ENCODE measurements around the gene RAB31.

The RAB31 gene

DNA sequence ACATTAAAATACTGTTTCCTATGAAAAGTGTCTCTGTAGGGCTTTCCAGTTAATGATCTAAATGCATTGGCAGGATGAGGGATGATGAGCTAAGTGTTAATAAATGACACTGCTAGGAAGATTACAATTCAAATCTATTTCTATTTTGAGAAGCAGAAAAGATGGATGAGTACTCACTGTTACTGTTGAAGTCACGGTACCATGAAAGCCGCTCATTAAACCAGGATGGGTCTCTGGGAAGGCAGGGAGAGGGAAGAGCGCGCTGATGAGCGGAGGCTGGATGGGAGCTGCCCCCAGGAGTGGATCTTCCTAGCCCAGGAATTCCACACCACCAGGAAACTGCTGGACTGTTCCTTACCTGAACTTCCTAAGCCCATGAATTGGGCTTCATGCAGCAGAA is 150.5 kb downstream of the RAB31 start:
- Histone ChIP-seq H2BK15ac (ENCODE audit: low read depth, poor library complexity, severe bottlenecking) (no peak overlapping the region), H2AK5ac (ENCODE audit: low read length, severe bottlenecking) (no peak overlapping the region), H3K23ac (ENCODE audit: low read length in 2 of 2) (no peak overlapping the region), H3K9ac (ENCODE audit: low read length) (no peak overlapping the region), H4K91ac (ENCODE audit: low read length) (no peak overlapping the region), H2BK120ac (ENCODE audit: low read depth, low read length) (no peak overlapping the region), H3K27ac (ENCODE audit: low read length, poor library complexity, severe bottlenecking) (no peak overlapping the region), H2BK12ac (ENCODE audit: low read length in 2 of 2) (peak overlapping the region in 1 of 2 experiments; percentile 68), H3K14ac (ENCODE audit: low read length in 2 of 2) (no peak overlapping the region), H2BK5ac (ENCODE audit: low read depth, low read length, poor library complexity, severe bottlenecking) (no peak overlapping the region), H2AFZ (ENCODE audit: low read depth, low read length) (no peak overlapping the region), H4K8ac (ENCODE audit: low read length) (no peak overlapping the region), H3K79me1 (replicated peaks; ENCODE audit: low read length, poor library complexity, severe bottlenecking) (no peaks in the 10 kb centered on the region), H3K4ac (ENCODE audit: low read depth in 1 of 2, low read length in 2 of 2) (no peak overlapping the region), H3K9me3 (ENCODE audit: control insufficient read depth, low read length) (no peaks in the 10 kb centered on the region), H3K4me2 (ENCODE audit: low read length, poor library complexity, severe bottlenecking) (no peak overlapping the region), H3K27me3 (ENCODE audit: control insufficient read depth in 1 of 2, insufficient read depth in 1 of 2, low read length in 2 of 2) (no peaks in the 10 kb centered on the region), H3K4me3 (ENCODE audit: insufficient read depth in 1 of 2, low read depth in 1 of 2, low read length in 2 of 2) (no peak overlapping the region), H3K18ac (ENCODE audit: low read depth in 1 of 2, low read length in 2 of 2) (no peak overlapping the region), H3K36me3 (ENCODE audit: control insufficient read depth in 1 of 2, insufficient read depth in 2 of 2, low read depth in 1 of 2, low read length in 2 of 2) (peaks cover 0 to 47% of the 10 kb centered on the region in 2 experiments), H3K4me1 (ENCODE audit: control insufficient read depth, insufficient read depth, low read depth, low read length) (peaks cover 2% of the 10 kb centered on the region)
- WGBS: 92% methylated on average over 2 of the region's 5 CpGs
- DNase-seq: no peak

DNA sequence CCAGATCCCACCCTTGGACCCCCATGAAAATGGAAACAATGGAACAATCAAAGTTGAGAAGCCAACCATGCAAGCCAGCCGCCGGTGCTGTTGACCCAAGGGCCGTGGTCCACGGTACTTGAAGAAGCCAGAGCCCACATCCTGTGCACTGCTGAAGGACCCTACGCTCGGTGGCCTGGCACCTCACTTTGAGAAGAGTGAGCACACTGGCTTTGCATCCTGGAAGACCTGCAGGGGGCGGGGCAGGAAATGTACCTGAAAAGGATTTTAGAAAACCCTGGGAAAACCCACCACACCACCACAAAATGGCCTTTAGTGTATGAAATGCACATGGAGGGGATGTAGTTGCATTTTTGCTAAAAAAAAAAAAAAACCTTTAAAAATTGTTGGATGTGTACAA is 151.1 kb downstream of the RAB31 start:
- H3K9ac ChIP-seq (ENCODE audit: low read length): no peak overlapping the region

DNA sequence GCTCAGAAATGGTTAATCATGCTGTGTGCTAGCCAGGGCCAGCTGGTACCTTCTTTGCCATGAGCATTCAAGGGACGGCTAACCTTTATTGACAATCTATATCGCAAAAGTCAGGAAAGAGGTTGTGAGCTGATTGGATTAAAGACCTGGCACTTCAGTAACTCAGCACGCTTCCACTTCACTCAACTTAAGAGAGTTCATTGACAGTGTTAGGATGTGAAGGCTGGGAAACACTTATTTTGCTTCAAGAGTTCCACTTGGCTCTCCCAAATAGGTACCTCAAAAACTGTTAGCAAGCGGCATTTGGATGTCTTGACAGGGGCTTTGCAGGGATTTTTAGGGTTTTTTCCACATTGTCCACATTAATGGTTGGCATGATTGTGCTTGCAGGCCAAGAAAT is 152.6 kb downstream of the RAB31 start:
- Histone ChIP-seq H2BK15ac (ENCODE audit: low read depth, poor library complexity, severe bottlenecking) (no peak overlapping the region), H2AK5ac (ENCODE audit: low read length, severe bottlenecking) (no peak overlapping the region), H4K91ac (ENCODE audit: low read length) (no peak overlapping the region), H3K4me2 (ENCODE audit: low read length, poor library complexity, severe bottlenecking) (no peak overlapping the region), H3K27me3 (ENCODE audit: control insufficient read depth in 1 of 2, insufficient read depth in 1 of 2, low read length in 2 of 2) (no peaks in the 10 kb centered on the region), H3K4ac (ENCODE audit: low read depth in 1 of 2, low read length in 2 of 2) (no peak overlapping the region), H3K4me3 (ENCODE audit: insufficient read depth in 1 of 2, low read depth in 1 of 2, low read length in 2 of 2) (no peak overlapping the region), H3K4me1 (ENCODE audit: control insufficient read depth, insufficient read depth, low read depth, low read length) (peaks cover 2% of the 10 kb centered on the region), H3K23ac (ENCODE audit: low read length in 2 of 2) (no peak overlapping the region), H3K79me1 (replicated peaks; ENCODE audit: low read length, poor library complexity, severe bottlenecking) (no peaks in the 10 kb centered on the region), H2AFZ (ENCODE audit: low read depth, low read length) (no peak overlapping the region), H3K14ac (ENCODE audit: low read length in 2 of 2) (no peak overlapping the region), H2BK5ac (ENCODE audit: low read depth, low read length, poor library complexity, severe bottlenecking) (no peak overlapping the region), H2BK12ac (ENCODE audit: low read length in 2 of 2) (no peak overlapping the region), H2BK120ac (ENCODE audit: low read depth, low read length) (no peak overlapping the region), H3K36me3 (ENCODE audit: control insufficient read depth in 1 of 2, insufficient read depth in 2 of 2, low read depth in 1 of 2, low read length in 2 of 2) (peaks cover 0 to 50% of the 10 kb centered on the region in 2 experiments), H3K9ac (ENCODE audit: low read length) (no peak overlapping the region), H3K18ac (ENCODE audit: low read depth in 1 of 2, low read length in 2 of 2) (no peak overlapping the region), H4K8ac (ENCODE audit: low read length) (no peak overlapping the region), H3K9me3 (ENCODE audit: control insufficient read depth, low read length) (peaks cover 11% of the 10 kb centered on the region), H3K27ac (ENCODE audit: low read length, poor library complexity, severe bottlenecking) (no peak overlapping the region)
- 50% methylated on average over 4 of the region's 4 CpGs for WGBS
- DNase-seq: no peak

More for the DNA sequence above, 151.1 kb downstream of the RAB31 start:
- Histone ChIP-seq H3K27me3 (ENCODE audit: control insufficient read depth in 1 of 2, insufficient read depth in 1 of 2, low read length in 2 of 2) (no peaks in the 10 kb centered on the region), H3K4me3 (ENCODE audit: insufficient read depth in 1 of 2, low read depth in 1 of 2, low read length in 2 of 2) (no peak overlapping the region), H4K91ac (ENCODE audit: low read length) (no peak overlapping the region), H3K14ac (ENCODE audit: low read length in 2 of 2) (no peak overlapping the region), H3K4ac (ENCODE audit: low read depth in 1 of 2, low read length in 2 of 2) (no peak overlapping the region), H2BK15ac (ENCODE audit: low read depth, poor library complexity, severe bottlenecking) (no peak overlapping the region), H3K79me1 (replicated peaks; ENCODE audit: low read length, poor library complexity, severe bottlenecking) (no peaks in the 10 kb centered on the region), H3K4me1 (ENCODE audit: control insufficient read depth, insufficient read depth, low read depth, low read length) (peaks cover 2% of the 10 kb centered on the region), H2AK5ac (ENCODE audit: low read length, severe bottlenecking) (no peak overlapping the region), H2AFZ (ENCODE audit: low read depth, low read length) (no peak overlapping the region), H2BK12ac (ENCODE audit: low read length in 2 of 2) (no peak overlapping the region), H3K23ac (ENCODE audit: low read length in 2 of 2) (no peak overlapping the region), H3K4me2 (ENCODE audit: low read length, poor library complexity, severe bottlenecking) (no peak overlapping the region), H4K8ac (ENCODE audit: low read length) (no peak overlapping the region), H3K18ac (ENCODE audit: low read depth in 1 of 2, low read length in 2 of 2) (no peak overlapping the region), H2BK120ac (ENCODE audit: low read depth, low read length) (no peak overlapping the region), H3K9me3 (ENCODE audit: control insufficient read depth, low read length) (no peaks in the 10 kb centered on the region), H3K36me3 (ENCODE audit: control insufficient read depth in 1 of 2, insufficient read depth in 2 of 2, low read depth in 1 of 2, low read length in 2 of 2) (peaks cover 0 to 50% of the 10 kb centered on the region in 2 experiments), H2BK5ac (ENCODE audit: low read depth, low read length, poor library complexity, severe bottlenecking) (no peak overlapping the region), H3K27ac (ENCODE audit: low read length, poor library complexity, severe bottlenecking) (no peak overlapping the region)
- DNase-seq: no peak
- WGBS: 95% methylated on average over 6 of the region's 7 CpGs

DNA sequence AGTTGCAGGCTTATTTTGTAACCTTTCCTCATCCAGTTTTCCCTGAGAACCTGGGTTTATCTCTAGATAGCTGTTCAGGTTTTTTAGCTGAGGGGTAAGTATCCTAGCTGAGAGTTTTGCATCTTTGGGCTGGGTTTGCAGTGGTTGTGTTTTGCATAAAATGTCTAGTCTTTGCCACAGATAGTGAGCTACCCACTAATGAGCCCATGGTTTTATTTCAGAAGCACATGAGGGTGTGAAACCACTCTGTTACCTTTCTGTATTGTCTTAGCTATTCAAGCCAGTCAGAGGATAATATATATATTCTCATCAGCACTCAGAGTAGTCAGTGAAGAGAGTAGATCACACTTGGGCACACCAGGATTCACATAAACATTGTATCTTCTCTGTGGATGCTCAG is 153.1 kb downstream of the RAB31 start:
- Histone ChIP-seq H2BK120ac (ENCODE audit: low read depth, low read length) (no peak overlapping the region), H2AFZ (ENCODE audit: low read depth, low read length) (no peak overlapping the region), H3K23ac (ENCODE audit: low read length in 2 of 2) (no peak overlapping the region), H4K8ac (ENCODE audit: low read length) (no peak overlapping the region), H3K9me3 (ENCODE audit: control insufficient read depth, low read length) (peaks cover 16% of the 10 kb centered on the region), H4K91ac (ENCODE audit: low read length) (no peak overlapping the region), H3K4me1 (ENCODE audit: control insufficient read depth, insufficient read depth, low read depth, low read length) (peaks cover 2% of the 10 kb centered on the region), H2AK5ac (ENCODE audit: low read length, severe bottlenecking) (no peak overlapping the region), H3K14ac (ENCODE audit: low read length in 2 of 2) (no peak overlapping the region), H3K9ac (ENCODE audit: low read length) (no peak overlapping the region), H3K4me2 (ENCODE audit: low read length, poor library complexity, severe bottlenecking) (no peak overlapping the region), H3K4me3 (ENCODE audit: insufficient read depth in 1 of 2, low read depth in 1 of 2, low read length in 2 of 2) (no peak overlapping the region), H3K36me3 (ENCODE audit: control insufficient read depth in 1 of 2, insufficient read depth in 2 of 2, low read depth in 1 of 2, low read length in 2 of 2) (peaks cover 0 to 50% of the 10 kb centered on the region in 2 experiments), H3K27me3 (ENCODE audit: control insufficient read depth in 1 of 2, insufficient read depth in 1 of 2, low read length in 2 of 2) (no peaks in the 10 kb centered on the region), H2BK15ac (ENCODE audit: low read depth, poor library complexity, severe bottlenecking) (no peak overlapping the region), H3K79me1 (replicated peaks; ENCODE audit: low read length, poor library complexity, severe bottlenecking) (no peaks in the 10 kb centered on the region), H3K18ac (ENCODE audit: low read depth in 1 of 2, low read length in 2 of 2) (no peak overlapping the region), H3K27ac (ENCODE audit: low read length, poor library complexity, severe bottlenecking) (no peak overlapping the region), H2BK12ac (ENCODE audit: low read length in 2 of 2) (no peak overlapping the region), H3K4ac (ENCODE audit: low read depth in 1 of 2, low read length in 2 of 2) (no peak overlapping the region), H2BK5ac (ENCODE audit: low read depth, low read length, poor library complexity, severe bottlenecking) (no peak overlapping the region)
- DNase-seq: no peak

Measured in mesenchymal stem cell (in vitro differentiated cells and primary cell).